Activated B cell treated with CpG ODN at 0.5 μM for 24 hours (primary cell): ENCODE results near the gene AGAP1. TPM values are rescaled to one million over a fixed set of nuclear protein-coding genes. Genes with fewer than 3 reads are reported as not detected.

ENCODE experiments used
- ATAC-seq: fragments of 200-7000 bp; cut with Tn5 transposase; one replicate; pipeline ENCODE4 v1.10.0; 2021; ENCODE audit warnings: low read depth, mild to moderate bottlenecking, moderate library complexity
- CTCF ChIA-PET: fragments of 350-600 bp; sonication (Branson Sonifier 250); formaldehyde crosslinking; loops from one replicate; lab custom pipeline; 2021; ENCODE audit warnings: antibody characterized with exemption; lab: Charles Lee
- POLR2A ChIA-PET: fragments of 350-600 bp; sonication (Branson Sonifier 250); formaldehyde crosslinking; loops from one replicate; lab custom pipeline; 2021; ENCODE audit warnings: antibody characterized with exemption; lab: Charles Lee
- DNase-seq: peaks from one replicate; pipeline ENCODE4 v3.0.0; 2022
- H3K27ac Mint-ChIP-seq: one replicate; pipeline ENCODE4 v1.8.0; 2020; ENCODE audit warnings: mixed read lengths
- H3K27me3 Mint-ChIP-seq: one replicate; pipeline ENCODE4 v1.8.0; 2021; ENCODE audit warnings: mixed read lengths
- H3K36me3 Mint-ChIP-seq: one replicate; pipeline ENCODE4 v1.8.0; 2021; ENCODE audit warnings: low read depth, mixed read lengths
- H3K4me1 Mint-ChIP-seq: one replicate; pipeline ENCODE4 v1.8.0; 2021; ENCODE audit warnings: mixed read lengths
- H3K4me3 Mint-ChIP-seq: one replicate; pipeline ENCODE4 v1.8.0; 2020; ENCODE audit warnings: mild to moderate bottlenecking, mixed read lengths
- H3K9me3 Mint-ChIP-seq: one replicate; pipeline ENCODE4 v1.8.0; 2020; ENCODE audit warnings: mixed read lengths
- intact Hi-C: fragments of 100-400 bp; cut with micrococcal nuclease; formaldehyde crosslinking; loops from one replicate; pipeline ENCODE4 v1.15.1; 2024
- total RNA-seq: library from RNA; stranded (reverse); gene quantifications from 2 replicates; pipeline ENCODE4 v1.2.3, GENCODE V29; 2022
- TF ChIP-seq, protein P1 (sequence below): fragments of 200-600 bp; IDR thresholded peaks from one replicate; pipeline ENCODE4 v1.8.0; 2022; ENCODE audit warnings: antibody characterized with exemption, mild to moderate bottlenecking

AGAP1 gene
- total RNA-seq, 1 donor from 2014 or later: not detected

DNA sequence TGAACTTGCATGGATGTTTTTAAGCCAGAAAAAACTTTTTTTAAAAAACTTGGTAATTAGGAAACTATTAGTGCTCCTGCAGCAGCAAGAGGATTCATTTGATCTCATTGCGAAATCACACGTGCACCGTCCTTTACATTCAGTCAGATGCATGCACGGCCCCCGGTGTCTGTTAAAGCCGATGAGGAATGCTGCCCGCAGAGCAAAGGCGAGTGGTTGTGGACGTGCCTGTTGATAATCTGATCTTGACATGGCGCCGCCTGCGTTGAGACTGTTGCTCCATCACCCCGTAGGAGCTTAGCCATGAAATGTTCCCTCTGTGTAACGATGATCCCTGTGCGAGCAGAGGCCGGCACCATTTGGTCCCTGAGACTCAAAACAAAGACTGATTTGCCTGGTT is 374.4 kb downstream of the AGAP1 start:
- Mint-ChIP-seq H3K4me1 (no peaks in the 10 kb centered on the region), H3K27ac (no peak overlapping the region), H3K36me3 (no peaks in the 10 kb centered on the region), H3K9me3 (peaks cover 5% of the 10 kb centered on the region), H3K4me3 (no peak overlapping the region), H3K27me3 (peaks cover 6% of the 10 kb centered on the region)
- TF ChIP-seq, protein P1, sequence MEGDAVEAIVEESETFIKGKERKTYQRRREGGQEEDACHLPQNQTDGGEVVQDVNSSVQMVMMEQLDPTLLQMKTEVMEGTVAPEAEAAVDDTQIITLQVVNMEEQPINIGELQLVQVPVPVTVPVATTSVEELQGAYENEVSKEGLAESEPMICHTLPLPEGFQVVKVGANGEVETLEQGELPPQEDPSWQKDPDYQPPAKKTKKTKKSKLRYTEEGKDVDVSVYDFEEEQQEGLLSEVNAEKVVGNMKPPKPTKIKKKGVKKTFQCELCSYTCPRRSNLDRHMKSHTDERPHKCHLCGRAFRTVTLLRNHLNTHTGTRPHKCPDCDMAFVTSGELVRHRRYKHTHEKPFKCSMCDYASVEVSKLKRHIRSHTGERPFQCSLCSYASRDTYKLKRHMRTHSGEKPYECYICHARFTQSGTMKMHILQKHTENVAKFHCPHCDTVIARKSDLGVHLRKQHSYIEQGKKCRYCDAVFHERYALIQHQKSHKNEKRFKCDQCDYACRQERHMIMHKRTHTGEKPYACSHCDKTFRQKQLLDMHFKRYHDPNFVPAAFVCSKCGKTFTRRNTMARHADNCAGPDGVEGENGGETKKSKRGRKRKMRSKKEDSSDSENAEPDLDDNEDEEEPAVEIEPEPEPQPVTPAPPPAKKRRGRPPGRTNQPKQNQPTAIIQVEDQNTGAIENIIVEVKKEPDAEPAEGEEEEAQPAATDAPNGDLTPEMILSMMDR: no peak
- intact Hi-C loops: no loop called here
- ChIA-PET CTCF (no interaction called here), POLR2A (no interaction called here)
- ATAC-seq (no peak), DNase-seq (no peak)

DNA sequence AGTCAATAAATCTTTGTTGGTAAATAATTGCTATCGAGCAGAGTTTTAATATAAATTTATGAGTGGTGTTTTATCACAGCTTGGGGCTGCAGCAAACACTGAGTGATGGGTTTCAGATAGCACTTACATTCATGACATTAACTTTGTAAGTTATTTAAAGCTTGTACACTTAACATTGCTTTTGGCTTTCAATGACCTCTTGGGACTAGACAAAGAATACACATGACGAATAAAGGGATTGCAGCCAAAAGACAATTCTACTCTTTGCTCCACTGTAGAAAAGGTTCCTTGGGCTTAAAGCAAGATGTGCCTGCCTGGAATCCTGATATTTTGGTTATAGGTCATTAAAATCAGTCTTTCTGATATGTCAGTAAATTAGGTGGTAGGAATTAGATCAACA is 374.8 kb downstream of the AGAP1 start:
- intact Hi-C loops: no loop called here
- ATAC-seq (no peak), DNase-seq (no peak)
- CTCF ChIA-PET: no interaction called here
- H3K36me3 Mint-ChIP-seq: no peaks in the 10 kb centered on the region
- no peak overlapping the region for H3K4me3 Mint-ChIP-seq
- H3K27ac Mint-ChIP-seq: no peak overlapping the region
- peaks cover 6% of the 10 kb centered on the region for H3K27me3 Mint-ChIP-seq
- TF ChIP-seq, protein P1: no peak
- peaks cover 5% of the 10 kb centered on the region for H3K9me3 Mint-ChIP-seq
- no peaks in the 10 kb centered on the region for H3K4me1 Mint-ChIP-seq
- POLR2A ChIA-PET: no interaction called here

DNA sequence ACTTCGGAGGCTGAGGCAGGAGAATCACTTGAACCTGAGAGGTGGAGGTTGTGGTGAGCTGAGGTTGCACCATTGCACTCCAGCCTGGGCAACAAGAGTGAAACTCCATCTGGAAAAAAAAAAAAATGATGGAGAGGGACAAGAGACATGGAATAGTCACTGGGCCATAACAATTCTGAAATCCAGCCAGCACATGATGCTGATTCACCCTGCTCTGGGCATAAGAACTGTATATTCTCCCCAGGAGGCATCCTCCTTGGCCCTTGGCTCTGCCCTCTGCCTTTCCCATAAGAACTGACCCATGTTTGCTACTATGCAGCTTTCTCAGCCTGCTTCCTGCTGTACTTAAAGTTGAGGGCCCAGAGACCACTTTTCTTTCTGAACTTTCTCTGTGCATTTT is 376.7 kb downstream of the AGAP1 start:
- TF ChIP-seq, protein P1: no peak
- ChIA-PET POLR2A (no interaction called here), CTCF (no interaction called here)
- H3K36me3 Mint-ChIP-seq: no peaks in the 10 kb centered on the region
- peaks cover 6% of the 10 kb centered on the region for H3K27me3 Mint-ChIP-seq
- no peak for ATAC-seq
- peaks cover 5% of the 10 kb centered on the region for H3K9me3 Mint-ChIP-seq
- intact Hi-C loops: no loop called here
- no peak overlapping the region for H3K27ac Mint-ChIP-seq
- H3K4me3 Mint-ChIP-seq: no peak overlapping the region
- no peaks in the 10 kb centered on the region for H3K4me1 Mint-ChIP-seq
- no peak for DNase-seq

DNA sequence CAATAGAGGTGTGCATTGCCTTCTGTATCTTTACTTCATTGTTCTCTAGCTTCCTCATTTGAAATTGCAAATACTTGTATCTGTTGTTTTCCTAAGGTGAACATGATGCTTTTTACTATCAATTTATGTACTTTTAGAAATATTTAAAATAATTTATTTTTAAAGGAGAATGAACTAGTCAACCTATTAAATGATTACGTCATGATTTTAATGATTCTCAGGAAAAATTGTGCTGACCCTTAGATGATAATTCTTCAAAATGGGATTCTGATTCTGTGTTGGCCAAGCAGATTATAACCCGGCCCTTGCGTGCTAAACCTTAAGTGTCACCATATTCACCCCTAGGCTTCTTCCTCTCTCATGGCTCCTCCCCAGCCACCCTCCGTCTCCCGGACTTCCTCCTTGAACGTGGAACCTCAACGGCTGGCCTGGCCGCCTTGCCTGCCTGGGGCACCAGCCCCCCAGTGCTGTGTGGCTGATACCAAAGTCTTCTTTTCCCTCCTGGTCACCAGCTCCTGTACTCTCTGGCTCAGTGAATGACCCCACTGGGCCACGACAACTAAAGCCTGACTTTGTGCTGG is 382.3 kb downstream of the AGAP1 start:
- Mint-ChIP-seq H3K27ac (no peak overlapping the region), H3K36me3 (no peaks in the 10 kb centered on the region), H3K9me3 (no peaks in the 10 kb centered on the region), H3K27me3 (peaks cover 3% of the 10 kb centered on the region), H3K4me3 (no peak overlapping the region), H3K4me1 (no peaks in the 10 kb centered on the region)
- POLR2A ChIA-PET: no interaction called here
- TF ChIP-seq, protein P1: no peak
- no peak for ATAC-seq
- intact Hi-C loops: no loop called here
- DNase-seq: no peak
- CTCF ChIA-PET: no interaction called here

DNA sequence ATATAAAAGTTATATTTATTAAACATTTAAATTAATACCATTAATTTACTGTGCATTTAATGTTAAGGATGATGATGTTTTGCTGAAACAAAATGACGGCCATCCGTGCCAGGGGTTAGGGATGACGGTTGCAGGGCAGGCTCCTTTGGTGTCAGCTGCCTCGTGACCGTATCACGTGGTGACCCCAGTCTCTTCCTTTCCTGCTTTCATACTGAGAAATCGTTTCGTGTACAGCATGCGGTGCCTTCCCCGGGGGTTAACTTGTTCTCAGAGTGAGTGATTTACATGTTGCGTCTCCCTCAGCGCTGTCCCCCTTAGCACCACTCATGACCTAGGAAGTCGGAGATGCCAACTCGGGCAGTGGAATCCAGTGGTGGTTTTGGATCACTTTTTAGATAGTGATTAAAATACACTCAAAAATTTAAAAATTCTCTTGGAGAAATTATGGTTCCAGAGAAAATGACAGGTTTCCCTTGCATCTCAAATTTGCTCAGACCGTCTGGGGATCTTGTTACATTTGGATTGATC is 383.5 kb downstream of the AGAP1 start:
- H3K27ac Mint-ChIP-seq: no peak overlapping the region
- no peaks in the 10 kb centered on the region for H3K9me3 Mint-ChIP-seq
- ATAC-seq: no peak
- no peak for DNase-seq
- no peaks in the 10 kb centered on the region for H3K4me1 Mint-ChIP-seq
- H3K4me3 Mint-ChIP-seq: no peak overlapping the region
- CTCF ChIA-PET: no interaction called here
- peaks cover 3% of the 10 kb centered on the region for H3K27me3 Mint-ChIP-seq
- POLR2A ChIA-PET: no interaction called here
- intact Hi-C loops: no loop called here
- H3K36me3 Mint-ChIP-seq: no peaks in the 10 kb centered on the region
- TF ChIP-seq, protein P1: no peak
